ENCODE measurements around the gene KCNH5.

Gene KCNH5

GRCh38 chr14:62667421-62667914 is 377.8 kb downstream of the KCNH5 start:
- Histone ChIP-seq H3K36me3 (no peaks in the 10 kb centered on the region), H3K4me1 (no peaks in the 10 kb centered on the region), H3K27ac (no peak overlapping the region), H3K27me3 (no peaks in the 10 kb centered on the region), H3K9me3 (no peaks in the 10 kb centered on the region), H3K4me3 (no peak overlapping the region)
- intact Hi-C loops (cut with DNase I; ENCODE audit: low total_unique reads): no loop called here
- no peak for DNase-seq
- no peak for TF ChIP-seq CTCF (IDR thresholded peaks at IDR 0.05)

- no peaks in the 10 kb centered on the region for H3K36me3 ChIP-seq
- intact Hi-C loops (cut with DNase I; ENCODE audit: low total_unique reads): no loop called here
- TF ChIP-seq CTCF (IDR thresholded peaks at IDR 0.05): no peak
- DNase-seq: no peak
- no peak overlapping the region for H3K27ac ChIP-seq
- no peaks in the 10 kb centered on the region for H3K27me3 ChIP-seq
- no peak overlapping the region for H3K4me3 ChIP-seq
- H3K9me3 ChIP-seq: no peaks in the 10 kb centered on the region
- H3K4me1 ChIP-seq: no peaks in the 10 kb centered on the region
These were observed 380.0 kb downstream of the KCNH5 start for GRCh38 chr14:62665286-62665685.

GRCh38 chr14:62663456-62663821 is 381.8 kb downstream of the KCNH5 start:
- no peak overlapping the region for H3K27ac ChIP-seq

GRCh38 chr14:62662811-62663455 is 382.3 kb downstream of the KCNH5 start:
- no peak for DNase-seq
- Histone ChIP-seq H3K27ac (no peak overlapping the region), H3K4me3 (no peak overlapping the region), H3K36me3 (no peaks in the 10 kb centered on the region), H3K27me3 (no peaks in the 10 kb centered on the region), H3K4me1 (no peaks in the 10 kb centered on the region), H3K9me3 (no peaks in the 10 kb centered on the region)
- intact Hi-C loops (cut with DNase I; ENCODE audit: low total_unique reads): no loop called here
- no peak for TF ChIP-seq CTCF (IDR thresholded peaks at IDR 0.05)

More at GRCh38 chr14:62663456-62663821, 381.8 kb downstream of the KCNH5 start:
- no peak for TF ChIP-seq CTCF (IDR thresholded peaks at IDR 0.05)
- Histone ChIP-seq H3K27me3 (no peaks in the 10 kb centered on the region), H3K4me1 (no peaks in the 10 kb centered on the region), H3K36me3 (no peaks in the 10 kb centered on the region), H3K9me3 (no peaks in the 10 kb centered on the region), H3K4me3 (no peak overlapping the region)
- intact Hi-C loops (cut with DNase I; ENCODE audit: low total_unique reads): no loop called here
- no peak for DNase-seq

- intact Hi-C loops (cut with DNase I; ENCODE audit: low total_unique reads): no loop called here
- Histone ChIP-seq H3K27me3 (no peaks in the 10 kb centered on the region), H3K4me3 (no peak overlapping the region), H3K27ac (no peak overlapping the region), H3K9me3 (no peaks in the 10 kb centered on the region), H3K4me1 (no peaks in the 10 kb centered on the region), H3K36me3 (no peaks in the 10 kb centered on the region)
- TF ChIP-seq CTCF (IDR thresholded peaks at IDR 0.05): no peak
- no peak for DNase-seq
These were observed 383.4 kb downstream of the KCNH5 start for GRCh38 chr14:62661818-62662217.

GRCh38 chr14:62658631-62659030 is 386.6 kb downstream of the KCNH5 start:
- intact Hi-C loops (cut with DNase I; ENCODE audit: low total_unique reads): no loop called here
- DNase-seq: no peak
- Histone ChIP-seq H3K36me3 (no peaks in the 10 kb centered on the region), H3K9me3 (no peaks in the 10 kb centered on the region), H3K27me3 (no peaks in the 10 kb centered on the region), H3K4me3 (no peak overlapping the region), H3K27ac (no peak overlapping the region), H3K4me1 (no peaks in the 10 kb centered on the region)
- TF ChIP-seq CTCF (IDR thresholded peaks at IDR 0.05): no peak

Data from tibial artery (tissue), 4 donors.